ENCODE results near the gene NFATC2IP.
"Not testable (repeated sequence)": the region's sequence is repeated elsewhere in the genome, so short reads cannot be mapped to it uniquely, and the experiment has no call there.

NFATC2IP gene

GRCh38 chr16:28951410-28951943 is 740 bp downstream of the NFATC2IP start:
- TF ChIP-seq CTCF (IDR thresholded peaks at IDR 0.05; ENCODE audit: low read depth, low read length): no peak
- no peak for DNase-seq (ENCODE audit: extremely low read depth, low read depth)

- no peak for TF ChIP-seq CTCF (IDR thresholded peaks at IDR 0.05; ENCODE audit: low read depth, low read length)
- no peak for DNase-seq (ENCODE audit: extremely low read depth, low read depth)
Measured at GRCh38 chr16:28958216-28958615, 7.5 kb downstream of the NFATC2IP start.

- TF ChIP-seq CTCF (IDR thresholded peaks at IDR 0.05; ENCODE audit: low read depth, low read length): no peak
Measured at GRCh38 chr16:28958836-28959235, 8.1 kb downstream of the NFATC2IP start.

GRCh38 chr16:28964072-28964471 is 13.3 kb downstream of the NFATC2IP start:
- no peak for DNase-seq (ENCODE audit: extremely low read depth, low read depth)
- TF ChIP-seq CTCF (IDR thresholded peaks at IDR 0.05; ENCODE audit: low read depth, low read length): no peak

More at GRCh38 chr16:28958836-28959235, 8.1 kb downstream of the NFATC2IP start:
- DNase-seq (ENCODE audit: extremely low read depth, low read depth): no peak

- no peak for TF ChIP-seq CTCF (IDR thresholded peaks at IDR 0.05; ENCODE audit: low read depth, low read length)
- DNase-seq (ENCODE audit: extremely low read depth, low read depth): no peak
Measured at GRCh38 chr16:28964496-28964895, 13.8 kb downstream of the NFATC2IP start.

- TF ChIP-seq CTCF (IDR thresholded peaks at IDR 0.05; ENCODE audit: low read depth, low read length): no peak
- DNase-seq (ENCODE audit: extremely low read depth, low read depth): no peak
Measured at GRCh38 chr16:28967156-28967555, 16.4 kb downstream of the NFATC2IP start.

GRCh38 chr16:28969696-28970095 is 19.0 kb downstream of the NFATC2IP start:
- DNase-seq (ENCODE audit: extremely low read depth, low read depth): not testable (repeated sequence)

GRCh38 chr16:28974007-28974436 is 23.3 kb downstream of the NFATC2IP start:
- peak; percentile 81 for TF ChIP-seq CTCF (IDR thresholded peaks at IDR 0.05; ENCODE audit: low read depth, low read length)
- DNase-seq (ENCODE audit: extremely low read depth, low read depth): peak; percentile 27
